Measurements from ENCODE around the gene COMMD1.
A peak's percentile ranks its signal among the peaks of the same experiment; 100 is the strongest.
"Not testable (repeated sequence)": the region's sequence is repeated elsewhere in the genome, so short reads cannot be mapped to it uniquely, and the experiment has no call there.

COMMD1 gene

GRCh38 chr2:62032096-62032495 lies 126.6 kb downstream of the COMMD1 start:
- FAIRE-seq = no peak

DNA sequence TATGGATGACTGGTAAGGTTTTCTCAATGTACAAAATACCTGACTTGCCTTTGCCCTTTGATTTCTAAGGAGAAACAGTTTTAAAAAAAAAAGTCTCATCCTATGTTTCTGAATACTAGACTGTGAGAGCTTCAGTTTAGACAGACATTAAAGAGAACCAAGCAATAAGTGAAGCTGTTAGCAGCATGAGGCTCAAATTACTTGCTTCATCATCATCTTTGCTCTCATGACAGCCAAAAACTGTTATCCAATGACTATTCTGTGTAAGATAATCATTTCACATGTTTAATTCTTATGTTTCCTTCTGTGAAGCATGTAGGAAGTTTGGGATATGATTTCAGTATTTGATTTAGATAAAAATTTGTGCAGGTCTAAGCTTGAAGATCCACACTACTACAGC lies 129.2 kb downstream of the COMMD1 start:
- FAIRE-seq = no peak

DNA sequence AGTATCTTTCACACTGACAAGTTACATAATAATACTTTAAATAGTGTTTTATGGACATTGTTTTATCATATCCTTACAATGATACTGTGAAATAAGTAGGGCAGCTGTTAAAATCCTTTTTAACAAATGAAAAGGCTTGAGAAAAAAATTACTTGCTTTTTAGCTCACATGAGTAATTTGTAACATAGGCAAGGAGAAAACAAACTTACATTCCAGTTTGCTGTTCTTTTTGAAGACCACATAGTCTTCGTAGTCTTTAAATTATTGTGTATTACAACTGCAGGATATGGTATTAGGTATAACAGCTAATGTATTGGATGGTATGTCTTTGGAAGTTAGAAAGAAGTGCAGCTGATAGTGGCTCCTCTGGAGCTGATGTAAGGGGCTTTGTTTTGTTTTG lies 130.8 kb downstream of the COMMD1 start:
- FAIRE-seq = no peak

GRCh38 chr2:62036761-62037250 lies 131.3 kb downstream of the COMMD1 start:
- FAIRE-seq = no peak

- no peak for FAIRE-seq
Measured at GRCh38 chr2:62038975-62039771, 133.7 kb downstream of the COMMD1 start.

DNA sequence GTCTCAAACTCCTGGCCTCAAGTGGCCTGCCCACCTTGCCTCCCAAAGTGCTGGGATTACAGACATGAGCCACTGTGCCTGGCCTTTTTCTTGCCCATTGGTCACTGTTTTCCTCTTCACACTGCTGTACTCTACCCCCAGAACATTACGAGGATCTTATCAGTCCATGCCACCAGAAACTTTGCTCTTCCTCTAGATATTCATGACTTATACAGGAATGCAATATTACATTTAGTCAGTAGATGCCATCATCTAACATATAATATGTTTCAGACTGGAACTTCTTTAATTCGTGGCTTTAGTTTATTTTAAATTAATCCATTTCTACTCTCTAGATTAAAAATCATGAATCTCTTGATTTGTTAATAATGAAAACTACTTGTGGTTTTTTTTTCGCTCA lies 135.5 kb downstream of the COMMD1 start:
- no peak for FAIRE-seq

DNA sequence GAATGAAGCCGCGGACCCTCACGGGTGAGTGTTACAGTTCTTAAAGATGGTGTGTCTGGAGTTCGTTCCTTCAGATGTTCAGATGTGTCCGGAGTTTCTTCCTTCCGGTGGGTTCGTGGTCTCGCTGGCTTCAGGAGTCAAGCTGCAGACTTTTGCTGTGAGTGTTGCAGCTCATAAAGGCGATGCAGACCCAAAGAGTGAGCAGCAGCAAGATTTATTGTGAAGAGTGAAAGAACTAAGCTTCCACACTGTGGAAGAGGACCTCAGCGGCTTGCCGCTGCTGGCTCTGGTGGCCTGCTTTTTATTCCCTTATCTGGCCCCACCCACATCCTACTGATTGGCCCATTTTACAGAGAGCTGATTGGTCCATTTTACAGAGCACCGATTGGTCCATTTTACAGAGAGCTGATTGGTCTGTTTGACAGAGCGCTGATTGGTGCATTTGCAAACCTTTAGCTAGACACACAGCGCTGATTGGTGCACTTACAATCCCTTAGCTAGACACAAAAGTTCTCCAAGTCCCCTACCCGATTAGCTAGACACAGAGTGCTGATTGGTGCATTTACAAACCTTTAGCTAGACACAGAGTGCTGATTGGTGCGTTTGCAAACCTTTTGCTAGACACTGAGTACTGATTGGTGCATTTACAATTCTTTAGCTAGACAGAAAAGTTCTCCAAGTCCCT lies 136.4 kb downstream of the COMMD1 start:
- not testable (repeated sequence) for FAIRE-seq

- FAIRE-seq = no peak
Measured at GRCh38 chr2:62042400-62042799, 136.9 kb downstream of the COMMD1 start.

- FAIRE-seq = no peak
Measured at GRCh38 chr2:62042944-62043343, 137.5 kb downstream of the COMMD1 start.

DNA sequence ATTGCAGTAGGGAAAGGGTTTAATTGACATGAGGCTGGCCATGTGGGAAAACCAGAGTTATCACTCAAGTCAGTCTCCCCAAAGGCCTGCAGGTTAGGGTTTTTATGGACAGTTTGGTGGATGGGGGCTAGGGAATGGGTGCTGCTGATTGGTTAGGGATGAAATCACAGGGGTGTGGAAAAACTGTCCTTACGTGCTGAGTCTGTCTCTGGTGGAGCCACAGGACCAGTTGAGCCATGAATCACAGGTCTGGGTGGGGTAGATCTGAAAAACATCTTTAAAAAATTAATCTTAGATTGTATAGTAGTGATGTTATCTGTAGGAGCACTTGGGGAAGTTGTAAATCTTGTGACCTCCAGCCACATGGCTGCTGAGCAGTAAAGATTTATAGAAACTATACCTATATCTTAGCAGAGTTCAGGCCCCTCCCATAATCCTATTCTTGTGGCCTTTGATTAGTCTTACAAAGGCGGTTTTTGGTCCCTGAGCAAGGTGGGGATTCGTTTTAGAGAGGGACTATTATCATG lies 139.6 kb downstream of the COMMD1 start:
- no peak for FAIRE-seq

- FAIRE-seq = no peak
Measured at GRCh38 chr2:62046141-62046540, 140.7 kb downstream of the COMMD1 start.

DNA sequence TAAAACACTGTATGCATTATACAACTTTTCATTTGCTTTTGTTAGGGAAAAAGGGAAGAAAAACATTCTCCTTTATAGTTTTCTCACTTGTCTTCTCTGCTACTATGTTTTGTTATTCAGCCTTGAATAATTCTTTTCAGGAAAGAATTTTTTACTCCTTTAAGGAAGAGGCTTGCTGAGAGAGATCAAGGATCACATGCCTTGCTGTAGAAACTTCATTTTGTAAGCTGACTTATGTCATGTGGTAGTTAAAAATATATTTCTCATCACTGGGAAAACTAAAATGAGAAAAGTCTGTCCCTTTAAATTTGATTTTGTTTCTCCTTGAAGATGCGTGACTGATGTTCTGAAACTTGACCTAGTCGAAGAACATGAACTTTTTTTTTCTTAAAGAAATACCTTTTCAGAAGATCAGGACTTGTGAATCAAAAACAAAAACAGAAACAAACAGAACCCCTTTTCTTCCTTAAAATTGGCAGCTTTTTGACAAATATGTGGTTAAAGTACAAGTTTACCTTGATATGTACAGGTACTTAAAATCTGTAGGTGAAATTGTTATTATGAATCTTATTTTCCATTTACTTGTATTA lies 145.1 kb downstream of the COMMD1 start:
- no peak for FAIRE-seq

DNA sequence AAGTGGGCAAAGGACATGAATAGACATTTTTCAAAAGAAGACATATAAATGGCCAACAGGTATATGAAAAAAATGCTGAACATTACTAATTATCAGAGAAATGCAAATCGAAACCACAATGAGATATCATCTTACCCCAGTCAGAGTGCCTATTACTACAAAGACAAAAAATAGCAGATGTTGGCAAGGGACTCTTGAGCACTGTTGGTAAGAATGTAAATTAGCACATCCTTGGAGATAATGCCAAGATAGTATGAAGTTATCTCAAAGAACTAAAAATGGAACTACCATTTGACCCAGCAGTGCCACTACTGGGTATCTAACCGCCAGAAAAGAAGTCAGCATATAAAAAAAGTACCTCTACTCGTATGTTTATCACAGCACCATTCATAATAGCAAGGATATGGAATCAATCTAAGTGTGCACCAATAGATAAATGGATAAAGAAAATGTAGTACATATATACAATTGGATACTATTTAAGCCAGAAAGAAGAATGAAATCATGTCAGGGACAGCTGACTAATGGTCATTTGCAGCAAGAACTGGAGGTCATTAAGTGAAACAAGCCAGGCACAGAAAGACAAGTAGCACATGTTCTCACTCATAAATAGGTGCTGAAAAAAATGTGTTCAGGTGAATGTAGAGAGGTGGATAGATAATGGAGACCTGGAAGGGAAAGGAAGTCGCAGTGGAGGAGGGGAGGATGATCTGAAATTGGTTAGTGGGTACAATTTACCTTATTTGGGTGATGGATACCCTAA lies 148.7 kb downstream of the COMMD1 start:
- no peak for FAIRE-seq

GRCh38 chr2:62054916-62055450 lies 149.5 kb downstream of the COMMD1 start:
- no peak for FAIRE-seq

DNA sequence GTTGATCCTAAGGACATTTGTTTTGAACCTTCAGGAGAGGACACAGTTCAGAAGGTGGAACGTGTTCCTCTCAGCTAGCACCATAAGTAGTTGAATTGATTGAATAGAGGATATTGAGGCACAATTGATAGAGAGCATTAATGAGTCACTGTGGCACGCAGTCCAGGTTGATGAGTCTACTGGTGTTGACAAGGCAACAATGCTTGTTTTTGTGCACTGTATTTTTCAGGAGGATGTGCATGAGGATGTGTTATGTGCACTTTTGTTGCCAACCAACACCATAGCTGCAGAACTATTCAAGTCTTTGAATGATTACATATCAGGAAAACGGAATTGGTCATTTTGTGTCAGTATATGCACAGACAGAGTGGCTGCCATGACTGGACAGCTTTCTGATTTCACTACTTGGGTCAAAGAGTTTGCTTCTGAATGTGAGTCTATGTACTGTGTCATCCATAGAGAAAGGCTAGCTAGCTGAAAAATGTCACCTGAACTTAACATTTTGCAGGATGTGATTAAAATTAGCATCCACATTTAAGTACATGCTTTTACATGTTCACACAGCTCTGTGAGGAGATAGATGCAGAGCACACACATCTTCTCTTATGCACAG lies 150.4 kb downstream of the COMMD1 start:
- no peak for FAIRE-seq

GRCh38 chr2:62056341-62056740 lies 150.9 kb downstream of the COMMD1 start:
- FAIRE-seq = no peak

DNA sequence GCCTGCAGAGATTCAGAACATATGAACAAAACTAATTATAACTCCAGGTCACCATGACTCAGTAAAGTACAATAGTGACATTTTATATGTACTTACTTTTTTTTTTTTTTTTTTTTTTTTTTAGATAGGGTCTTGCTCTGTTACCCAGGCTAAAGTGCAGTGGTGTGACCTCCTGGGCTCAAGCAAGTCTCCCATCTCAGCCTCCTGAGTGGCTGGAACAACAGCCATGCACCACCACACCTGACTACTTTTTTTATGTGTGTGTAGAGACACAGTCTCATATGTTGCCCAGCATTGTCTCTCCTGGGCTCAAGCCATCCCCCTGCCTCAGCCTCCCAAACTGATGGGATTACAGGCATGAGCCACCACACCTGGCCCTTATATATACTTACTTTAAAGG lies 159.8 kb downstream of the COMMD1 start:
- no peak for FAIRE-seq

- peak; percentile 92 for FAIRE-seq
Measured at GRCh38 chr2:62071126-62071598, 165.7 kb downstream of the COMMD1 start.

- no peak for FAIRE-seq
Measured at GRCh38 chr2:62071760-62072680, 166.5 kb downstream of the COMMD1 start.

GRCh38 chr2:62074233-62074632 lies 168.8 kb downstream of the COMMD1 start:
- FAIRE-seq = no peak
